IPS-18c (cell line): ENCODE data around the gene ZHX3.
A peak's percentile ranks its signal among the peaks of the same experiment; 100 is the strongest.
"Not testable (repeated sequence)": the region's sequence is repeated elsewhere in the genome, so short reads cannot be mapped to it uniquely, and the experiment has no call there.

Source experiments
- H3K4me3 ChIP-seq: 2 replicates; pipeline ENCODE4 v1.7.0; 2013; ENCODE audit warnings: low read depth, mild to moderate bottlenecking, low read length, moderate library complexity; ENCODE audit not compliant: insufficient read depth
- H3K9me3 ChIP-seq: one replicate; pipeline ENCODE4 v1.6.1; 2013; ENCODE audit warnings: mild to moderate bottlenecking, low read length, moderate library complexity; ENCODE audit not compliant: control insufficient read depth, insufficient read depth

The ZHX3 gene

GRCh38 chr20:41316602-41317545 is 657 bp downstream of the ZHX3 start:
- Histone ChIP-seq H3K4me3 (peak overlapping the region; percentile 77), H3K9me3 (no peaks in the 10 kb centered on the region)

- H3K4me3 ChIP-seq: no peak overlapping the region
- H3K9me3 ChIP-seq: no peaks in the 10 kb centered on the region
Observed at GRCh38 chr20:41316051-41316450, 1.5 kb downstream of the ZHX3 start.

DNA sequence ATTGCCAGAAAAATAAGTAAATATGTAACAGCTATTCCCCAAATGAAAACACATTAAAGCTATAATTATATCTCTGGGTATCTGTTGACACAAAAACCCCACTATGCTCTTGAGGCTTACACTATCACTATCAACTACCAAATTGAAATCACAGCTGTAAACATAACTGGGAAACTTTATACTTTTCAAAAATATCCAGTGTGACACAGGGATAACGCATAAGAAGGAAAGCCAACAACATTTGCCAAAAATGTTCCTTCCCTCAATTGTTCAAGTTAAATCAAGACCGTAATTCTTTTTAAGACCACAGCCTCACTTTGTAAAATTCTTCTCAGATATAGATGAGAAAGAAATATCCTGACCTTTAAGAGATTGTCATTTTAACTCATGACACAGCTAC is 3.1 kb downstream of the ZHX3 start:
- Histone ChIP-seq H3K9me3 (no peaks in the 10 kb centered on the region), H3K4me3 (no peak overlapping the region)

DNA sequence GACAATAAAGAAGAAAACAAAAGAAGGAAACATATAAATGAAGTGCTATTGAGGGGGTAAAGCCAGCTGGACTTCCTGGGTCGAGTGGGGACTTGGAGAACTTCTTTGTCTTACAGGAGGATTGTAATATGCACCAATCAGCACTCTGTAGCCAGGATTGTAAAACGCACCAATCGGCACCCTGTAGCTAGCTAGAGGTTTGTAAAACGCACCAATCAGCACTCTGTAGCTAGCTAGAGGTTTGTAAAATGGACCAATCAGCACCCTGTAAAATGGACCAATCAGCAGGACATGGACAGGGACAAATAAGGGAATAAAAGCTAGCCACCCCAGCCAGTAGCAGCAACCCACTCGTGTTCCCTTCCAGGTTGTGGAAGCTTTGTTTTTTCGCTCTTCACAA is 5.5 kb downstream of the ZHX3 start:
- H3K4me3 ChIP-seq, H3K9me3 ChIP-seq: not testable (repeated sequence)

GRCh38 chr20:41309817-41310216 is 7.7 kb downstream of the ZHX3 start:
- H3K4me3 ChIP-seq: no peak overlapping the region
- no peaks in the 10 kb centered on the region for H3K9me3 ChIP-seq

GRCh38 chr20:41308726-41309413 is 8.7 kb downstream of the ZHX3 start:
- Histone ChIP-seq H3K4me3 (no peak overlapping the region), H3K9me3 (no peaks in the 10 kb centered on the region)

DNA sequence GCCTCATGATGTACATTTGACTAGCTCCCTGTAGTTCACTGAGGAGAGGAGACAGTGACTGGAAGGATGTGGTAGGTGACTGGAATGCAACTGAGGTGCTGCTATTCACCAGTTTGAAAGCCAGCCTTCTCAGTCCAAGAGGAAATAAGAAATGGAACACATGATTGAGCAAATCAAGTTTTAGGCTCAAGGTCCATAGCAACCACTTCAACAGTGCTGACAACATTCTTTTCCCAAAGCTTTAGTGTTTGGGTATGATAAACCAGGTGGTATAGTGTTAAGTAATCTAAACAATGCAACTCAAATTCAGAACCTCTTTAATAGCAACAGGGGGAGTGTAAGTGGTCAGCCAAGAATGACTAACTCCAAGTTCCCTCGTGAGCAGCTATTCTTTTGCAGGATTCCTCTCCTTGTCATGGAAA is 9.2 kb downstream of the ZHX3 start:
- no peak overlapping the region for H3K4me3 ChIP-seq

DNA sequence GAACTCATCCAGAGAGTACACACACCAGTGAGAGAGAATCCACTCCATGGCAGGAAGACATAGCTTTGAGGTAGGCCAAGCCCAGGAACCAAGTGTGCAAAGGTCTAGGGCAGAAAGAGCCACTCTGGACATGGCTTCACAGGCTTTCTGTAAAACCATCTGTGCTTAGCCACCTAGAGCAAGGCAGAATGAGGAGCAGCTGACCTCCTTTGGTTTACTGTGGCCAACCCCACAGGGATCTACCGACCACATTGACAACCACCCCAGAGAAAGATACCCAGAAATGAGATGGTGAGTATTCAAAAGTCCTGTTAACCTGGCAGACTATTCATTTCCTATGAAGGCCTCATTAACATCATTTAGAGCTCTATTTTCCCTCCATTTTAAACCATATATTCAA is 10.5 kb downstream of the ZHX3 start:
- H3K9me3 ChIP-seq: no peaks in the 10 kb centered on the region
- H3K4me3 ChIP-seq: no peak overlapping the region

More for the DNA sequence above, 9.2 kb downstream of the ZHX3 start:
- H3K9me3 ChIP-seq: no peaks in the 10 kb centered on the region

- H3K4me3 ChIP-seq: no peak overlapping the region
- no peaks in the 10 kb centered on the region for H3K9me3 ChIP-seq
Observed at GRCh38 chr20:41306061-41306727, 11.3 kb downstream of the ZHX3 start.

GRCh38 chr20:41304424-41305079 is 13.0 kb downstream of the ZHX3 start:
- no peak overlapping the region for H3K4me3 ChIP-seq
- no peaks in the 10 kb centered on the region for H3K9me3 ChIP-seq

DNA sequence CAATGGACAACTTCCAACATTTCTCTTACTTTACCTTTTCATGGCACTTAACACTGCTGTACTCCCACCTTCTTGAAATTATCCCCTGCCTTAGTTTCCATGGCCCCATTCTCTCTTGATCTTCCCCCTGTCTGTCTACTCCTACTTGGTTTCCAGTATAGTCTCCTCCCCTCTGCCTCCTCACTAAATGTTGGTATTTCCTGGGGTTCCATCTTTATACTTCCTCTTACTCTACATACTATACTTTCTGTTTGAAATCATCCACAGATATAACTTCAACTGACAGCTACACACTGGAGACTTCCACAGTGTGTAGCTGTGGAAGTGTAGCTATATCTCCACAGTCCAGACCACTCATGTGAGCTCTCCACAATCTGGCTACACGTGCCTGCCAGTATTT is 13.5 kb downstream of the ZHX3 start:
- Histone ChIP-seq H3K4me3 (no peak overlapping the region), H3K9me3 (no peaks in the 10 kb centered on the region)

DNA sequence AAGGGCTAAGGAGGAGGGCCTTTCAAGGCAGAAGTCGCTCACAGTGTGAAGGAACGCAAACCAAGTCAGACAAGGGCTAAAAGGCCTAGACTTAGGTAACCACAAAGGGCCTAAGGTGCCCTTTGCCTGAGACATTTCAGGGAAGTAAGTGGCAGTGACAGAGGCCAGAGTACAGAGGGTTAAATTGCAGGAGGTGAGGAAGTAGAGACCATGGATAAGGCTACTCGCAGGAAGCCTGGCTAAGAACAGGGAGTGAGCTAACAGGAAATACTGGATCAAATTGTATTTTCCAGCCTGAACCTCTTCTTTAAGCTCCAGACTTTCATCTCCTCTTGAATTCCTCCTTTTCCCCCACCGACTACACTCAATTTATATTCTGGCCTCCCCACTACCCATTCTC is 16.6 kb downstream of the ZHX3 start:
- Histone ChIP-seq H3K9me3 (no peaks in the 10 kb centered on the region), H3K4me3 (no peak overlapping the region)

DNA sequence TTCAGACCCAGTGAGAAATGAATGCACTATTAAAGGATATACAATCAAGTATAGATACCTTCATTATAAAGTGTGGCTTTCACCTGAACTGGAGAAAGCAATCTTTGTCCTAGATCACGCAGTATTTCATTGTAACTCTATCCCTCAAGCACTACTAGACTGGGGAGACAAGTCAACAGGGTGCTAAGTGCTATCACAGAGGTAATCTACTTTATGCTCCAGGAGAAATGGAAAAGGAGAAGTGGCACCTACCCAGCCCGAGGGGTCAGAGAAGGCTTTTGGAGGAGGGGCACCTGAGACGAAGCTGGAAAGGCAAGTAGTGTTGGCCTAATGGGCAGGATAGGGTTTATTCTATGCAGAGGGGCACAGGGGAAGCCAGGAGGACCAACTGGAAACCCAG is 17.1 kb downstream of the ZHX3 start:
- H3K4me3 ChIP-seq: no peak overlapping the region
- no peaks in the 10 kb centered on the region for H3K9me3 ChIP-seq

- Histone ChIP-seq H3K4me3 (no peak overlapping the region), H3K9me3 (no peaks in the 10 kb centered on the region)
Observed at GRCh38 chr20:41299899-41300298, 17.6 kb downstream of the ZHX3 start.

DNA sequence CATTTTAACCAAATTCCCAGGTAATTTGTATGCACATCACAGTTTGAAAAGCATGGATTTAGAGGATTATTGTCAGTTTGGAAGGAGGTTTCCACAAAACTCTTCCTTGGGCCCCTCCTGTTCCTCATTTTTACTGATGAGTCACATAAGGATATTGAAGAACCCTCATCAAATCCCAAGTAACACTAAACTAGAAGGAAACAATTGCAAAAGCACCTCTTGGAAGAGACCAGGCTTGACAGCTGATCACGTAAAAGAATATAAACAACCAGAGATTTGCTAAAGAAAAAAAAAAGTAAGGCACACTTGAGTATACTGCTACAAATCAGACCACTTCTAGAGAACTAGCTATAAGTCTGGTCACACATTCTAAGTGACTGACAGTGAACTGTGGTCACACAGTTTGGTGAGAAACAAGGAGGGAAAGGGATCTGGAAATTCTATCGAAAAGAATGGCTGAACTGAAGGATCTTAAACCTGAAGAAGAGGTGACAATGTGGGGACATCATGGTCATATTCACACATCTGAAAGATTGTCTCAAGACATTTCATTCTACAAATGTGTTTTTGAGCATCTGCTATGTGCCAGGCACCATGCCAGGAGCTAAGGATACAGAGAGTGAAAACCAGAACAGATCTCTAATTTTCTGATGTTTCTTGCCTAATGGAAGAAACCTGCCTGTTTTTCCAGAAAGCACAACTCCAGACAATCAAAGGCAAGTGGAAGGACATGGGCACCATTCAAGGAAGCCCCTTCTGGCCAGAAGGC is 24.1 kb downstream of the ZHX3 start:
- Histone ChIP-seq H3K4me3 (no peak overlapping the region), H3K9me3 (no peaks in the 10 kb centered on the region)

DNA sequence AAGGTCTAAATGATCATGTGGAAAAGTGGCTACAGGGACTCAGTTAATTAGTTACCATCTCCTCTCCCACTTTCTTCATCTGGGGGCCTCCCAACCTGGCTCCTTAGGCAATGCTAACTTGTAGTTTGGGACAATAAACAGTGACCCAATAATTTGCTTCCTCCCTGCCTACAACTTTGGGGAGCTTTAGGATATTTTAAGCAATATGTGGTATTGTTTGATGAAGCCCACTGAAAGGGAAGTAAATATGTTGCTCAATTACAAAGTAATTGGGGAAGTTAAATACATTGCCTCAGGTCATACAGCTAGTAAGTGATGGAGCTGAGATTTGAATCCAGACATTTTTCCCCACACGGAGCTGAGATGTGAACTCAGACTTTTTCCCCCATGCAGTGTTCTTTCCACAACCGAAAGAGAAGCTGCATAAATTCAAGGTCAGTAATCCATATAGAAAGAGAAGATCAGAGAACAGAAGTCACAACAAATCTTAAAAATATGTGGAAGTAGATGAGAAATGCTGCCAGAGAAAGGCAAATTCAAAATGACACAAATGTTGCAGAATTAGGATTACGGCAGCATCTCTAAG is 26.6 kb downstream of the ZHX3 start:
- H3K4me3 ChIP-seq: no peak overlapping the region
- no peaks in the 10 kb centered on the region for H3K9me3 ChIP-seq
